ENCODE measurements around the gene ZMYM5.
A peak's percentile ranks its signal among the peaks of the same experiment; 100 is the strongest.
"Not testable (repeated sequence)": the region's sequence is repeated elsewhere in the genome, so short reads cannot be mapped to it uniquely, and the experiment has no call there.

Gene ZMYM5

GRCh38 chr13:19863323-19864023 is at the start of gene ZMYM5:
Gene ZMYM5 (minus strand): TSS chr13:19863649. CDS start chr13:19852180, 11,469 bp downstream.
- DNase-seq = peak; percentile 95 to 96

GRCh38 chr13:19910336-19911072 is 47.1 kb upstream of the ZMYM5 start:
- no peak for DNase-seq

DNA sequence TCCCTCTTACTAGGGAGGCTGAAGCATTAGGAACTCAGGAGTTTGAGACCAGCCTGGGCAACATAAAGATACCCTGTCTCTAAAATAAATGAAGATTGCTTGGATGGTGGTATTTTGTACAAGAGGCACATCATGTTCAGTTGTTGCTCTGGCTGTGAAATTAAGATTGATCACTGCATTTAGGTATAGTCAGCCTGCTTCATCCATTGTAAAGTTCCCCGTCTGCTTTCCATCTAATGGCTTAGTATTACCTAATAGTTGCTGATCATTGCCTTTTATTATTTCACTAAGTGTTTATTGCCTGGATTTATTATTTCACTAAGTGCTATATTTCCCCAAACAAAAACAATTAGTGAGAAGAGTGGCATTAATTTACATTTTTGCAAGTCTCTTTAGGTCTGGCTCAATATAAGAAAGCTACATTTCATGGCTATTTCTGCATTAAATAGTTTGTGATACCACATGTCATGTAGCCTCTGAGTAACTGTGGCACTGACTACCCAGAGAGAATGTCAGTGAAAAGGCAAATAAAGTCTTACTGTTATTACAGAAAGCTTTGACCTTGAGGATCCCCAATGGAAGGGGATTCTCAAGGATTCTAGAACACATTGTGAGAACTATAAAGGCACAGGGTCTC is 45.0 kb upstream of the ZMYM5 start:
- DNase-seq = no peak

DNA sequence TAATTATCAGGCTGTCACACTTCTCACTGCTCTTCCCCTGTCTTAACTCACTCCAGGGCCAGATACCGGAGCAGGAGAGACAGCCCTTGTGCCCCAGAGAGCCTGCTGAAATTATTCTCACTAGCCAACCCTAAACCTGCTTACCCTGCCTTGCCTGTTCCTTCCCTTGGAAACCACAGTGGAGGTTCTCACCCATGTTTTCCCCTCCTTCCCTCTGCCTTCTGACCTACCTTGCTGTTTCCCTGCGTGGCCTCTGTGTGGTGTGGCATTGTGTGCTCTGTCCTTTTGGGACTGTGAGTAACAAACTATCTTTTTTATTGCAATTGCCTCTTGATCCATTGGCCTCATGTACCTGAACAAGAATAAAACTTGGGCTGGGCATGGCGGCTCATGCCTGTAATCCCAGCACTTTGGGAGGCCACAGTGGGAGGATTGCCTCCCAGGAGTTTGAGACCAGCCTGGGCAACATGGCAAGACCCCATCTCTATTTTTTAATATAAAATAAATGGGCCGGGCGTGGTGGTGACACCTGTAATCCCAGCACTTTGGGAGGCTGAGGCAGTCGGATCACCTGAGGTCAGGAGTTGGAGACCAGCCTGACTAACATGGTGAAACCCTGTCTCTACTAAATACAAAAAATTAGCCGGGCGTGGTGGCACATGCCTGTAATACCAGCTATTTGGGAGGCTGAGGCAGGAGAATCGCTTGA is 42.2 kb upstream of the ZMYM5 start:
- DNase-seq = not testable (repeated sequence)

GRCh38 chr13:19890030-19890429 is 26.6 kb upstream of the ZMYM5 start:
- no peak for DNase-seq

DNA sequence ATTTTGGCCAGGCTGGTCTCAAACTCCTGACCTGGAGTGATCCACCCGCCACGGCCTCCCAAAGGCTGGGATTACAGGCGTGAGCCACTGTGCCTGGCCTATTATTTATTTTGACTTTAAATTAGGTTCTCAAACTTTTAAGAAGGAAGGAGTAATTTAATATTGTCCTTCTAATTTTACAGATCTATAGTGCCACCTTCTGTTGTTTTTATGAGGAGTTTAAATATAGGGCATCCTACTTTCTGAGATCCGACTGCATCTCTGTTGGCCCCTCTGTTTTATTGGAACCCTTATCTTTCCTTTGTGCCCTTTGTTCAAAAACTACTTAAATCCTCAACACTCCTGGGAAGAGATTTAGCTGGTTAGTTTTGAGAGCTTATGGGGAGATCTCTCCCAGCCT is 25.4 kb upstream of the ZMYM5 start:
- DNase-seq = no peak

- no peak for DNase-seq
These were observed 18.8 kb upstream of the ZMYM5 start for GRCh38 chr13:19882231-19882630.

DNA sequence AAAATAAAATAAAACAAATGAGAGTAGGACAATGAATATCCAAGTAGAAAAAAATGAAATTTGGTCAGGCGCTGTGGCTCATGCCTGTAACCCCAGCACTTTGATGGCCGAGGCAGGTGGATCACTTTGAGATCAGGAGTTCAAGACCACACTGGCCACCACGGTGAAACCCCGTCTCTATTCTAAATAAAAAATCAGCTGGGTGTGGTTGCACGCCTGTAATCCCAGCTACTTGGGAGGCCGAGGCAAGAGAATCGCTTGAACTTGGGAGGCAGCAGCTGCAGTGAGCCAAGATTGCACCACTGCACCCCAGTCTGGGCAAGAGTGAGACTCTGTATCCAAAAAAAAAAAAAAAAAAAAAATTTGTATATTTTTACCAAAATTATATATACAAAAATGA is 18.2 kb upstream of the ZMYM5 start:
- DNase-seq = no peak

DNA sequence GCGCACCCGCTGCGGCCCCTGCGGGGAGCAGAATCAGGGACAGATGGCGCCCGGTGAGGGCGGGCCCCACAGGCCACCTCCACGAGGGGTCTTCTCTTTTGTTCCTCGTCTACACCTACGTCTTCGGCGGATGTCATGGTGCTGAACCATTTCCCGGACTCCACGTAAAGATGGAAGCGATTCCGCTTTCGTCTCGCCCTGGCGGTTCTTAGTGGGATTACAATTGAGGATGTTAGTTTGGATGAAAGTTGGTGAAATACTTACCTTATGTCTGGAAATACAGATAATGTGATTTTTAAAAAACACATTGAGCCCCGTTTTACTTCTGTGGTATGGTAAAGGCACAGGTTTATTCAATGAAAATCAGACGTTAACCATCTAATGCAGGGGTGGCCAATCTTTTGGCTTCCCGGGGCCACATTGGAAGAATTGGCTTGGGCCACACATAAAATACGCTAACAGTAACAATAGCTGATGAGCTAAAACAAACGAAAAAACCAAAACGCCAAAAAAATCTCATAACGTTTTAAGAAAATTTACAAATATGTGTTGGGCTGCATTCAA is 1.4 kb upstream of the ZMYM5 start:
- peak; percentile 59 to 60 for DNase-seq

DNA sequence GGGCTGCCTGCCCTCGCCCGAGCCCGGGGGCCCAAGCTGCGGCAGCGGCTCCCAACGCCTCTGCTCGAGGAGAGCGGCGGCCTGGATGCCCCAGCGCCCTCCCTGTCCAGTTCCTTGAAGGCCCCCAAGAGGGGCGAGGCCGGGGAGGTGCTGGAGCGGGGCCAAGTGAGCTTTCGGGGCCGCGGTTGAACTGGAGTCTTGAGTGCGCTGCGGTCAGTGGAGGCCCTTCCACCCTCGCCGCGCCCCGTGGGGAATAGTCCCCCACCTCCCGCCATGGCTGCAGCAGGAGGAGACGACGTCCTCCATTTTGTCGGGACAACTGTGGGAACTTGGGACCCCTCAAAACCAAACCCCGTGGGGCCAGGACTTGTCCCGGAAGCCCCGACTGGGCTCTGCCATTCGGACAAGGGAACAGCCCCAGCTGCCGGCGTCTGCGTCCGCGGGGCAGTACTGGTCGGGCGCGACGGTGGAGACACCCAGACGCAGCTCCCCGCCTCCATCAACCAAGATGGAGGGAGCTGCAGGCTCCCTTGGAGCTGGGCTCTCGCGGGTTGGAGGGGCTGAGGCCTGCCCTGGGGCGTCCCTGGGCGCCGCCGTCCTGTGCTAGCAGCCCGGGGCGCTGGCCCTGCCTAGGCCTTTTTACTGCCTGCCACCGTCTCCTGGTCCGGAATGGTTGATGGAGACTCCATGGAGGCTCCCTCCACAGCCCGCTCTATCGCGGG is 736 bp upstream of the ZMYM5 start:
- DNase-seq = peak; percentile 46 to 52

DNA sequence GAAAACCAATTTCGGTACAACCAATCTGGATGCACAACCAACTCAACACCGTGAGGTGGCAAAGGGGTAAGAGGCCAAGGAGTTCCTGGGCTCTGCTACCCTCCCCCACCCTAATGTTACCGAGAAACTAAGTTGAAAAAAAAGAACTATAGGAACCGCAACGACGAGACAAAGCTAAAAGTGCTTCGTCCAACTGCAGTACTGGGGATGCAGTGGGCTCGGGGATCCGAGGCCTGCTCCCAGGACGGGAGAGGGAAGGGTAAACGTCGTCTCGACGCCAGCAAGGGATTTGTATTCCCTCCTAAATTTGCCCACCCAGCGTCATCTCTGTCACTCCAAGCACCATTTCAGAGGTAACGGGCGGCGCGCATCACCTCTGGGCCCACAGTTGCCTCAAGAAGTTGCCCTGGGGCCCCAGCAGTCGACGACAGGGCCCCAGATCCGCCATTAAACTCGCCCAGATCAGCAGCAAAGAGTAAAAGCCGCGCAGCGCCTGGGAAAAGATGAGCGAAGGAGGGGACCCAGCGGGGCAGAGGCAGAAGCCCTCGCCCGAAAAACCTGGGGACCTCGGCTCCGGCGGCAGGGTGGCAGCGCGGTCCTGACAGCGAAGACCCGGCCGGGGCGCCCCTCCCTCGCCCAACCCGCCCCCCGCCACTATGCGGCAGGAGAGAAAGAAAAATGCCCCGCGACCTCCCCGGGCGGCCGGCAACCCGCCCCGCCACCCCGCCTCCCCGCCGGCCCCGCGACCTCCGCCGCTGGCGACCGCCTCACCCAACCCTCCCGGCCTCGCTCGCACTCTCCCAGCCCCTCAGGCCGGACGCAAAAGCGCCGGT is 752 bp downstream of the ZMYM5 start:
- peak in 1 of 2 experiments; percentile 2 for DNase-seq

DNA sequence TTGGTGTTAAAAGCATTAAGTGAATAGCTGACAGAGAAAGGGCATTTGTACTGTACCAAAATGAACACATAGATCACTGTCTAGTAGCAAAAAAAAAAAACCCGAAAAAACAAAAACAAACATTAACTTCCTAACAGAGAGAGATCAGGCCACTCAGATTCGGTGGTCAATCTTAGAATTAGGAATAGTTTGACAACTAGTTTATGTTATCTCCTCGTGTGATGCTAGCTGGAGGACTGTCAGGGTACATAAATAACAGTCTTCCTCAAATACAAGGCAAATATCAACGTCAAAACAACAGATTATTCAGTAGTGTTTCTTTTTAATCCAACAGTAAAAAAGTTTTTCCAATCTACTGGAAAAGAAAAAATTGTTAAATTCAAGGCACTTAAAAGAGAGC is 1.7 kb downstream of the ZMYM5 start:
- DNase-seq = no peak

DNA sequence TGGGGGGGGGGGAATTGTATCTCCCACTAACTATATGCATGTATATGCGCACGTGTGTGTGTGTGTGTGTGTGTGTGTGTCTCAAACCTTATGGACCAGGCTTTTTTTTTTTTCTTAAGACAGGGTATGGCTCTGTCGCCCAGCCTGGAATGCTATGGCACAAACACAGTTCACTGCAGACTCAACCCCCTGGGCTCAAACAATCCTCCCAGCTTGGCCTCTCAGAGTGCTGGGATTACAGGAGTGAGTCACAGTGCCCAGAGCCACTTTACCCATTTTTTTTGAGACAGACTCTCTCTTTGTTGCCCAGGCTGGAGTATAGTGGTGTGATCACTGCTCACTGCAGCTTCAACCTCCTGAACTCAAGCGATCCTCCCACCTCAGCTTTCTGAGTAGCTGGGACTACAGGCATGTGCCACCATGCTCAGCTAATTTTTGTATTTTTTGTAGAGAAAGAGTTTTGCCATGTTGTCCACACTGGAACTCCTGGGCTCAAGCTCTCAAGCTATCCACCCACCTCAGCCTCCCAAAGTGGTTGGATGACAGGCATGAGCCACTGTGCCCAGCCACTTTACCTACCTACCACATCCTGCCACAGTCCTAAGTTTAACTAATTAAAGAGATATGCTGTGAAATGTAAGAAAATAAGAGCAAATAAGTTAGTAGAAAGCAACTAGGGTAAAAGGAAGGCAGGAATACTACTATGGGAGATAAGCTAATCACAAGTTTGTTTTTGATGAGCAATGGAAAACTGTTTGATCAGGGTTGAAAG is 2.4 kb downstream of the ZMYM5 start:
- no peak for DNase-seq

DNA sequence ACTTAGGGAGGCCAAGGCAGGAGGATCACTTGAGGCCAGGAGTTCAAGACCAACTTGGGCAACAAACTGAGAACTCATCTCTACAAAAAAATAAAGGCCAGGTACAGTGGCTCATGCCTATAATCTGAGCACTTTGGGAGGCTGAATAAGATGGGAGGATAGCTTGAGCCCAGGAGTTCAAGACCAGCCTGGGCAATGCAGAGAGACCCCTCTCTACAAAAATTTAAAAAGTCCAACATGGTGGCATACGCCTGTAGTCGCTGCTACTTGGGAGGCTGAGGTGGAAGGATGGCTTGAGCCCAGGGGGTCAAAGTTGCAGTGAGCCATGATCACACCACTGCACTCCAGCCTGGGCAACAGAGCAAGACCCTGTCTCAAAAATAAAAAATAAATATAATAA is 5.8 kb downstream of the ZMYM5 start:
- DNase-seq = not testable (repeated sequence)

- no peak for DNase-seq
These were observed 10.7 kb downstream of the ZMYM5 start for GRCh38 chr13:19852766-19853165.

DNA sequence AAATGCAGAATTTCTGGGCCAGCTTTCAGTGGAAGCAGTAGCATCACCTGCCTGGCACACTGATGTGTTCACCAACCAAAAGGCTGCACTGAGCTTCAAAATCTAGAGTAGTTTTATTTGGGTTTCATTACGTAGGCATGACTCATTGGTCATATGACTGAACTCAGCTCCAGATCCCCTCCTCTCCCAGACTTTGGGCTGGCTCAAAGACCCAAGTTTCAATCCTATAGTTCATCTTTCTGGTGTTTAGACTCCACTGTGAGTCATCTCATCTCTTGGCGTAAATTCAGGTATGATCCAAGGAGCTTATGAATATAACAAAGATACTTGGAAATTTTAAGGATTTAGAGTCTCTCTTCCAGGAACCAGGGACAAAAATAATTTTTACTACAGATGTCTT is 17.7 kb downstream of the ZMYM5 start:
- DNase-seq = no peak

- DNase-seq = no peak
These were observed 24.6 kb downstream of the ZMYM5 start for GRCh38 chr13:19838865-19839275.

DNA sequence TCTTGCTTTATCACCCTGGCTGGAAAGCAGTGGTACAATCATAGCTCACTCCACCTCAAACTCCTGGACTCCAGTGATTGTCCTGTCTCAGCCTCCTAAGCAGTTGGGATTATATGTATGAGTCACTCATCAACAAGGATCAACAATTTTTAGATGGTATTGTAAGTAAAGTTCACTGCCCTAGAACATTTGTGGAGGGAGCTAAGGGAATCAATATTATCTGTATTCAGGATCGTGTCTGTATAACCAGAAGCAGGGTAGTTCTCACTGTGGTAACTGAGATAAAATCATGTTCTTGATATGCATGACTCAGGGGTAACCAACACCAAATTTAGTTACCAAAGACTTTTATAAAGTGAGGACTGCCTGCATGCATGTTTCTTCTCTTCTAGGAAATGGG is 27.0 kb downstream of the ZMYM5 start:
- no peak for DNase-seq

- DNase-seq = no peak
These were observed 28.7 kb downstream of the ZMYM5 start for GRCh38 chr13:19834704-19835103.

GRCh38 chr13:19822673-19823072 is 40.8 kb downstream of the ZMYM5 start:
- no peak for DNase-seq

All from SHP77 (cell line).